Measurements from ENCODE around the gene RBM23.

RBM23 gene

DNA sequence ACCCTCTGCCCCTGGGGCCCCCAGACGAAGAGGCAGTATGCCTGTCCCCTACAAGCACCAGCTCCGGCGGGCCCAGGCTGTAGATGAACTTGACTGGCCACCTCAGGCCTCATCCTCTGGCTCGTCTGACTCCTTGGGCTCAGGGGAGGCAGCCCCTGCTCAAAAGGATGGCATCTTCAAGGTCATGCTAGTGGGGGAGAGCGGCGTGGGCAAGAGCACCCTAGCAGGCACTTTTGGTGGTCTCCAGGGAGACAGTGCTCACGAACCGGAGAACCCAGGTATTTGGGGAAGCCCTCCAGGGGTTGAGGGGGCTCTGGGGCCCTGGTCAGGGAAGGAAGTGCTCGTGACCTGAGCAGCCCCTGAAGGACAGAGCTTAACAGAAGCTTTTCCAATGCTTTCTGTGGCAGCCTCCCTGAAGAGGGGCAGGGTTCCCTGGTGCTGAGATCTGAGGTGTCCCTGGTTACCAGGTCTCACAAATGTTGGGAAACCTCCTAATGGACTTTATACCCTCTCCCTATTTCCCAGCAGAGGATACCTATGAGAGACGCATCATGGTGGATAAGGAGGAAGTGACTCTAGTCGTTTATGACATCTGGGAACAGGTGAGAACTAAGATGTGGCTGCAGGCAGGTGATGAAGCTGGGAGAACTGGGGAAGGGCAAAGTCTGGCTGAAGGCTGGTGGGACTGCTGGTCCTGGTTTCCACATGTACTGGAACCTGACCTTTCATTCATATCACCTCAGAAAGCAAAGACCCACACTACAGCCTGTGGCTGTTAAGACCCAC is 34.0 kb downstream of the RBM23 start:
- DNase-seq = no peak

DNA sequence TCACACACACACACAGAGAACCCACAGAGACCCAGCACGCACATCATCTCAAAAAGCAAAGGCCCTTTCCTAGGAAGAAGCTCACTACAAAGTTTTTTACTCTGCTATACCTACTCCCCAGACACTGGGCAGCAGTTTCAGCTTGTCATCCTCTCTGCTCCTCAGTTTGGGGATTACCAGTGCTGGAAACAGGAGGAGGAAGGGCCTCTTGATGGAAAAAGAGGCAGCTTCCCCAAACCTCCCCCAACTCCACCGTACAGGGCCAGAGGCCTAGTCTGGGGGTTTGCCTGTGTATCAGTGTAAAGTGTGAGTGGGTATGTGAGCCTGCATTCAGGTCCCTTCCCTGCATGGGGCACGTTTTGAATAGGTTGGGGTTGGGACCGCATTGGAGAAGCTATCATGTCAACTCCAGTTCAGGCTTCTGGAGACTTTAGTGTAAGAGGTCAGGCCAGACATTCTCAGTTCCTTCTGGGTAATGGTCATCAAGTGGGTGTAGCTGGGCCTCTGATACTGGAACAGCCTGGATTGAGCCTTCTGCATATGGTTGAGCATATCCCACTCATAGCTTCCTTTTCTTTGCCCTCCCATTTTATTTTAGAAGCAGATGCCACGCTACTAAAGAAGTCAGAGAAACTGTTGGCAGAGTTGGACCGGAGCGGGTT is 34.7 kb downstream of the RBM23 start:
- DNase-seq = no peak

DNA sequence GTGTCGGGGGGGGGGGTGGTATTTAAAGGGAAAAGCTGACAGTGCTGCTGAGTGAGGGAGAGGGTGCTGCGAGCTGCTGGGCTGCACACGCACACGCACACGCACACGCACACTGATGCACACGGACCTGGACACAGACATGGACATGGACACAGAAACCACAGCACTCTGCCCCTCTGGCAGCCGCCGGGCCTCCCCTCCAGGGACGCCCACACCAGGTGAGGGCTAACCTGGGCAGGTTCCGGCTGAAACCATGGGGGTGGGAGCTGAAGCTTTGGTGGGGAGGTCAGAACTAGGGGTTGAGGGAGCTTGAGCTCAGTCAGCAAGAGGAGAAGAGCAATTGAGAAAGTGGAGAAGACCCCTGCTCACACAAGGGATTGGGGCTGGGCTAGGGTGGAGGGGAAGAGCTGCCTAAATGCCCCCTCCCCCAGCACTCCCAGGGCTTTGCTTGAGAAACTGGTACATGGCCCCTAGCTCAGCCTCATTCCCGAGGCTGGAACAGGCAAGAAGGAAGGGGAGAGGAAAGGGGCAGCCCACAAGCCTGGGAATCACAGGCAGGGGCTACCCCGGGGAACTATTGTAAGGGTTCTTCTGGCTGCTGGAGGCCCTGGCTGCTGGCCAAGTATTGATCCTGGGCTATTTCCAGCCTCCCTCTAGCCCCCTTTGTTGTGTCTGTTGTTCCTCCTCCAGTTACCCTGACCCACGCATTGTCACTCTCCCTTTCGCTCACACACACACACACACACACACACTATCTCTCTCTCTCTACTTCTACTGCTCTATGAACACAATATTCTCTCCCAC is 35.6 kb downstream of the RBM23 start, which contains the start of gene REM2:
Gene REM2, plus strand, starts transcription at position 50 of the 804 bp plus-strand sequence. Its CDS starts 66 bp downstream, at position 116.
- peak; percentile 66 for DNase-seq

DNA sequence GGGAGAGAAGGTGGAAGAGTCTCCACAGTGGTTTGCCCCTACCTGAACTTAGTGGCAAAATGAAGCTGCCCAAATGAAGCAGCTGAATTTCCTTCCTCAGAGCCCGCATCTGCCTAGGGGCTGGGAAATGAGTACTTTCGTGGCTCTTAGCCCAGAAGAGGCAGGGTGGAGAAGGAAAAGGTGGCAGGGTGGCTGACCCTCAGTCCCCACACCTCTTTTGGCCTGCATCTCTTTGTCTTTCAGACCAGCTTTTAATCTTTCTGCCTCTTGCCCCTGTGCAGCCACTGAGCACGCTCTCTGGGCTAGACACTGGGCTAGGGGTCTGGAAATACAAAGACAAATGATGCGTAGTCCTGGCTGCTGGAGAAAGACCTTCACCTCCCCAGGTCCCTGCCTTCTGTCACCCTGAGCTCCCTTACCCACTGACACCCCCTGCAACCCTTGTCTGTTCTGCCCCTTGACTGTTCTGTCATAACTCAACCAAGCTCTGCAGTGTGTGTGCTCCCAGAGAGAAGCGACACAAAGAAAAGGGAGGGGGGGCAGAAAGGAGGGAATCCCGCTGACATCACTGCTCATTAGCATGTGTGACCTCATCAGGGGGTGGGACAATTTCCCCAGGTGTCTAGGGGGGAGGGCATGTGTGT is 36.3 kb downstream of the RBM23 start:
- peak; percentile 97 for DNase-seq

DNA sequence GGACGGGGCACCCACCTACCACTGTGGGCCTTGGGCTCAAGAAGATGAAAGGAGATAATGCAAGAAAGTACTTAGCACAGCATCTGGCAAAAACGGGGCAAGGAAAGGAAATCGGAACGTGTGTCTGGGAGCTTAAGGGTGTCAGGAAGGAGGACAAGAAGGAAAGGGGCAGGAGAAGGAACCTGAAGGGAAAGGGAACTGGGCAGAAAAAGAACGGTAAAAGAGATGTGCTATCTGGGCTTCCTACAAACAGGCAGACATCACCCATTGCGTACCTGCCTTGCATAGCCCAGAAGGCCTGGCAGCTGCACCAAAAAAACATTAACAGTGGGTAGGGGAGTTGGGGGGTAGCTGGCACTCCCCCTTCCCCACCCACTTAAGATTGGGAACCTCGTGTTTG is 36.9 kb downstream of the RBM23 start:
- DNase-seq = no peak

DNA sequence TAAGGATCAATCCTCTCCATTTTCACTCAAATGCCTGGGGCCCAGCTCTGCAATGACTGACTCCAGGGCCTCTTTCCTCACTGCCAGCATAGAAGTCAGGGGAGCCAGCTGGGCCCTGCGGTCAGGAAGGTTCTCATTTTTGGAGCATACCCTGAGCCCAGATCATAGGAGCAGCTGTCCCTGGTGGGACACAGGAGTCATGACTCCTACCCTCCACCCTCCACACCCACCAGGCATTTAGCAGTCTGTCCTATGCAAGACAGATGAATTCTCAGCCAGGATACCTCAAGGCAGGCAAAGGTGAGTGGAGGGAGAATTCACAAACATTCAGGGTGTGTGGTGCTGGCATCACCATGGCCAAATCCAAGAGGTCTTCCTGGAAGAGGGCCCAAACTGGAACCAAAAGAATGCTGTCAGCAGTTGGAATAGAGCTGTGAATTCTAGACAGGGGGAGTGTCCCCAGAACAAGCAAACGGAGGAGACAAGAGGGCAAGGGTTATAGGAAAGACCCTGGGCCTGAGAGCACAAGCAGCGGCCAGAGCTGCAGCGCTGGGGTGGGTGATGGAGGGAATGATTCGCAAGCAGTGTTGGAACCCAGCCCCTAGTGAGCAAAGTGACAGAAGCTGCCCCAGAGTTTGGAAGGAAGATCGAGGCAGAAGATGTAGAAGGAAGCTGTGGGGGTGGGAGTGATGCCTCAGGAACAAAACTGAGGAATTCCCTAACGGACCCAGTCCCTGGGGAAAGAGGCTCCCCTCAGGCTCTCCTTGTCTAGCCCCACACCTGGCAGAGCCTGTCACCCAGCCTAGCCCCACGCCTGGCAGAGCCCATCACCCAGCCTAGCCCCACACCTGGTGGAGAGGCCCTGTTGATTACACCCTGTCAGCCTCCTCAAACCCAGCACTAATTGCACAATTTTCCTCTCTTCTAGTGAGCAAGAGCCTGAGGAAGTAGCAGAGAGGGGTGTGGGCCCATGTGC is 40.4 kb downstream of the RBM23 start:
- no peak for DNase-seq

DNA sequence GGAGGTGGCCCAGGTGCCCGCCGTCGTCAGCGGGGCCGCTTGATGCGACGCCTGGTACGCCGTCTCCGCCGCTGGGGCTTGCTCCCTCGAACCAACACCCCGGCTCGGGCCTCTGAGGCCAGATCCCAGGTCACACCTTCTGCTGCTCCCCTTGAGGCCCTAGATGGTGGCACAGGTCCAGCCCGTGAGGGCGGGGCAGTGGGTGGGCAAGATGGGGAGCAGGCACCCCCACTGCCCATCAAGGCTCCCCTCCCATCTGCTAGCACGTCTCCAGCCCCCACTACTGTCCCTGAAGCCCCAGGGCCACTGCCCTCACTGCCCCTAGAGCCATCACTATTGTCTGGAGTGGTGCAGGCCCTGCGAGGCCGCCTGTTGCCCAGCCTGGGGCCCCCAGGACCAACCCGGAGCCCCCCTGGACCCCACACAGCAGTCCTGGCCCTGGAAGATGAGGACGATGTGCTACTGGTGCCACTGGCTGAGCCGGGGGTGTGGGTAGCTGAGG is 41.9 kb downstream of the RBM23 start:
- DNase-seq = no peak

DNA sequence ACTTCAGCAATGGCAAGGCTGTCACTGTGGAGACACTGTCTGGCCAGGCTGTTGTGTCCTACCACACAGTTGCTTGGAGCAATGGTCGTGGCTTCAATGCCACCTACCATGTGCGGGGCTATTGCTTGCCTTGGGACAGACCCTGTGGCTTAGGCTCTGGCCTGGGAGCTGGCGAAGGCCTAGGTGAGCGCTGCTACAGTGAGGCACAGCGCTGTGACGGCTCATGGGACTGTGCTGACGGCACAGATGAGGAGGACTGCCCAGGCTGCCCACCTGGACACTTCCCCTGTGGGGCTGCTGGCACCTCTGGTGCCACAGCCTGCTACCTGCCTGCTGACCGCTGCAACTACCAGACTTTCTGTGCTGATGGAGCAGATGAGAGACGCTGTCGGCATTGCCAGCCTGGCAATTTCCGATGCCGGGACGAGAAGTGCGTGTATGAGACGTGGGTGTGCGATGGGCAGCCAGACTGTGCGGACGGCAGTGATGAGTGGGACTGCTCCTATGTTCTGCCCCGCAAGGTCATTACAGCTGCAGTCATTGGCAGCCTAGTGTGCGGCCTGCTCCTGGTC is 43.1 kb downstream of the RBM23 start:
- DNase-seq = no peak

DNA sequence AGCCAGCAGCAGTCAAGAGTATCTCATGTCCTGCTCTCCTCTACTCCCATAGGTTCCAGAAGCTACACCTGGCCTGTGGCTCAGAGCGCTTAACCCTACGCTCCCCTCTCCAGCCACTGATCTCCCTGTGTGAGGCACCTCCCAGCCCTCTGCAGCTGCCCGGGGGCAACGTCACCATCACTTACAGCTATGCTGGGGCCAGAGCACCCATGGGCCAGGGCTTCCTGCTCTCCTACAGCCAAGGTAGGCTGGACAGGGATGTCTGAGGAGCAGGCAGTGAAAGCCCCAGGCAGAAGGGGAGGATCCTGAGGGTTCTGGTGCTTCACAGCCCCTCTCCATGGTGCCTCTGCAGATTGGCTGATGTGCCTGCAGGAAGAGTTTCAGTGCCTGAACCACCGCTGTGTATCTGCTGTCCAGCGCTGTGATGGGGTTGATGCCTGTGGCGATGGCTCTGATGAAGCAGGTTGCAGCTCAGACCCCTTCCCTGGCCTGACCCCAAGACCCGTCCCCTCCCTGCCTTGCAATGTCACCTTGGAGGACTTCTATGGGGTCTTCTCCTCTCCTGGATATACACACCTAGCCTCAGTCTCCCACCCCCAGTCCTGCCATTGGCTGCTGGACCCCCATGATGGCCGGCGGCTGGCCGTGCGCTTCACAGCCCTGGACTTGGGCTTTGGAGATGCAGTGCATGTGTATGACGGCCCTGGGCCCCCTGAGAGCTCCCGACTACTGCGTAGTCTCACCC is 43.8 kb downstream of the RBM23 start:
- no peak for DNase-seq

DNA sequence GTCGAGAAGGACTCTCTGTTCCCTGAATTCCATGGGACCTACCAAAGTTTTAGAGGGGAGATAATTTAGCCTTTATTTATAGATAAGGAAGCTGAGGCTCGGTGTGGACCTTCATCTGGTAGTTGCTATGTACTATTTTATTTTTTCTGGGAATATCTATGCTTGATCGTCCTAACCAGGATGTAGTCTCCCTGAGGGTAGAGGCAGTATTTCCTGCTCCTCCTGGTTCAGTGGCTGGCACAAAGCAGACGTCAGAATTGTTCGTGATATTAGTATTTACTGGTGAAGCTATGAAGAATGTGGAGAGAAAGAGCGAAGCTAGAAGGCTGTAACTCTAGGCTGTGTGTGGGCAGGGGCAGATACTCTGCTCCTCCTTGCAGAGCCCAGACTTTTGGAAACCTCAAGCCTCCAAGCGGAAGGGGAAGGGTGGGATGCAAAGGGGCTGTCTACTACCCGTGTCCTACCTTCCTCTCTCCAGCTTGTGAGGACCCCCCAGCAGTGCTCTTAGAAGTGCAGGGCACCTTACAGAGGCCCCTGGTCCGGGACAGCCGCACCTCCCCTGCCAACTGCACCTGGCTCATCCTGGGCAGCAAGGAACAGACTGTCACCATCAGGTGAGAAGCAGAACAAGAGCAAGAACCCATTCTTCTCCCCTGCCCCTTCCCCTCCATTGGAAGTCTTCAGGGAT is 46.0 kb downstream of the RBM23 start:
- DNase-seq = no peak

DNA sequence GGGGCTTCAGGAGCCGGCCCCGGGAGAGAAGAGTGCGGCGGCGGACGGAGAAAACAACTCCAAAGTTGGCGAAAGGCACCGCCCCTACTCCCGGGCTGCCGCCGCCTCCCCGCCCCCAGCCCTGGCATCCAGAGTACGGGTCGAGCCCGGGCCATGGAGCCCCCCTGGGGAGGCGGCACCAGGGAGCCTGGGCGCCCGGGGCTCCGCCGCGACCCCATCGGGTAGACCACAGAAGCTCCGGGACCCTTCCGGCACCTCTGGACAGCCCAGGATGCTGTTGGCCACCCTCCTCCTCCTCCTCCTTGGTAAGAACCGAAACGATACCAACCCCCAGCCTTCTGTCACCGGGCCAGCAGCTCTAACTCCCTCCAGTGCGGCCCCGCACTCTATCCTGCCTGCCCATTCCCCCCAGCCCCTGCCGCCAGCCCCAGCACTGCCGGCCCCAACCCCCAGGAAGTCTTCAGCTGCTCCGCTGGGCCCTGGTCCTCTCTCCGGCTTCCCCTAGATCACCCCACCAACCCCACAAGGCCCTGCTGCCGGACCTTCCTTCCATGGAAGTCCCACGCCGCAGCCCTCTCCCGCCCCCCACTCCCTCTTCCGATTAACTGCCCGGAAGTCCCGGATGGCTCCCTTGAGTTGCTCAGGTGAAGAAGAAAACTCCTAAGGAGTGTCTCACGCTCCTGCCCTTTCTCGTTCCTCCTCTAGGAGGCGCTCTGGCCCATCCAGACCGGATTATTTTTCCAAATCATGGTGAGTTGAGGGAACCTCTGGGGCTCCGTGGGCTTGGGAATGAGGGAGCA is 46.7 kb downstream of the RBM23 start:
- DNase-seq = peak; percentile 69

DNA sequence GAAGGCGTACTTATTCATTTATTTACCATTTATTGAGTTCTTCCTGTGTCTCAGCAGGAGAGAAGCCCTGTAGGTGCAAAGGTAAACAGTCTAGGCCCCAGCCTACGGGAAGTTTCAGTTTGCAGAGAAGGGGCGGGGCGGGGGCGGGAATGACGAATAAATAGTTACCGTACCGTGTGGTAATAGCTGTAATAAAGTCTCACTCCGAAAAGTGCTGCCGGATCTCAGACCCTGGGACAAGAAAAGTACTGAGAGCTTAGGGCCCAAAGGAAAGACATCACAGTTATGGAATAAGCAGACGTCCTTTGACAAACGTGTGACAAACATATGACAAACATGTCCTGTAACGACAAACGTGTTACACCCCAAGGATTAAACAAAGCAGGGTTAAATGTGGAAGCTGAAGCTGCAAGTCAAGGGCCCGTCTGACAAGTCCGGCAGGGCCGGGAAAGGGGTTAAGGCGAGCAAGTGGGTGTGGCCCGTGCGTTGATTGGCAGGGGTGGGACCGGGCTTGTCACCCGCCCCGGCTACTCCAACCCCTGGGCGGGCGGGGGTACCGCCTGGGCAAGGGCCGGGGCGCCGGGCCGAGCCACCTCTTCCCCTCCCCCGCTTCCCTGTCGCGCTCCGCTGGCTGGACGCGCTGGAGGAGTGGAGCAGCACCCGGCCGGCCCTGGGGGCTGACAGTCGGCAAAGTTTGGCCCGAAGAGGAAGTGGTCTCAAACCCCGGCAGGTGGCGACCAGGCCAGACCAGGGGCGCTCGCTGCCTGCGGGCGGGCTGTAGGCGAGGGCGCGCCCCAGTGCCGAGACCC is 47.5 kb downstream of the RBM23 start, which contains the start of gene LRP10:
Gene LRP10, plus strand, starts transcription at position 517 of the 809 bp plus-strand sequence. CDS start 564 bp downstream, outside the sequence.
- DNase-seq = peak; percentile 78

DNA sequence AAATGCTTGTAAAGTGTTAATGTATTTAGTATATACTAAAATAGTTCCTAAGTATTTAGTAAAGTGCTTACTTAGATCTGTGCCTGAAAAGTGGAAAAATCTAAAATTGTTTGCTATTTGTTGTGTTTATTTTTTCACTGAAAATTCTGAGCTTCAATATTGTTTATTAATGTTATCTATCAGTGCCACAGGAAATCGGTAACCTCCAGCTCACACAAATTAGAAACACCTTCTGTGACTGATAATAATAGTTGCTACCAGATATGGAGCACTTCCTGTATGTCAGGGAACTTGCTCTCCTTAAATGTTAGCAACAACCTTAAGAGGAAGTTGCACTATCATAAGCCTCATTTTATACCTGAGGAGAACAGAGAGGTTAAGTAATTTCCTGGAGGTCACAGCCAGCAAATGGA is 48.1 kb downstream of the RBM23 start:
- DNase-seq = no peak

DNA sequence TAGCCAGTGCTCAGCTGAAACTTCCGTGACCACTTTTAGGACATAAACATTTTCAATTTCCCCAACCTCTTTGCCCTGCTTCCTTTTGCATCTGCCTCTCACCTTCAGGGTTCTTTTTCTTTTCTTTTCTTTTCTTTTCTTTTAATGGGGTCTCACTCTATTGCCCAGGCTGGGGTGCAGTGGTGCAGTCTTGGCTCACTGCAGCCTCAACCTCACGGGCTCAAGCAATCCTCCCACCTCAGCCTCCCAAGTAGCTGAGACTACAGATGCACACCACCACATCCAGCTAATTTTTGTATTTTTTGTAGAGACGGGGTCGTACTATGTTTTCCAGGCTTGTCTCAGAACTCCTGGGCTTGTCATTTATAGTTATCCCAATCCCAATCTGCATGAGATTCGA is 52.1 kb downstream of the RBM23 start:
- DNase-seq = no peak

DNA sequence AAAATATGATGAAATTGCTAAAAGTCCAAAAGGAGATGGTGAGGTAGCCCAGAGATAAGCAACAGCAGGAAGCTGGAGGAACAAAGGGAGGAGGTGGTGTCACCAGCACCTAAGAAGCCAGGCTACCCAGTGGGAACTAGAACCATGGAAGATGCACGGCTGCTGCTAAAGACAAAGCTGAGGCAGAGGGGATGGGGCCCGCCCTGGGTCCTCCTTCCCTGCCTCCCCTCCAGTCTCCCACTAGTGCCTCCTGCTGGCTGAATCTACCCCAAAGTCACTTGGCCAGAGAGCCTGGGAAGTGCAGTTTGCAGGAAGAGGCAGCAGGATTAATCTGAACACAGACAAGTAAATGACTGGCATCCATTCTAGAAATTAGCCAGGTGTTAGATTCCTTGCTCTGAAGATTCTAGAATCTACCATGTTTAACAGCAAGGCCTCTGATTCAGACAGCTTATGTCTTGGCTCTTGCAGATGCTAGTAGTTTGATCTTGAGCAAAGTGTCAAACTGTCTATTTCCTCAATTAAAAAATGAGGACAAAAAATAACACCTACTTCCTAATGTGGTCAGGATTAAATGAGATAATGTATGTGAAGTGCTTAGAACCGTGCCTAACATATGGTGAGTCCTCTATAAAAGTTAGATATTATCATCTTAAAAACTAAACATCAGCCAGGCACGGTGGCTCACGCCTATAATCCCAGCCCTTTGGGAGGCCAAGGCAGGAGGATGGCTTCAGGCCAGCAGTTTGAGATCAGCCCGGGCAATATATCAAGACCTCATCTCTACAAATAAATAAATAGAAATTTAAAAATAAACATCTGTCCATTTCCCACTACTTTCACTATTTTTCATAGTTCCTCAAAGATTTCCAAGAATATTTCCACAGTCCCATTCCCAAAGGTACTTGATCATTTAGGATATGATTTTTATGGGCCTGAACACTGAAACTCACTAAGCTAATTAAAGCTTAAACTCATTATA is 53.2 kb downstream of the RBM23 start:
- DNase-seq = no peak

DNA sequence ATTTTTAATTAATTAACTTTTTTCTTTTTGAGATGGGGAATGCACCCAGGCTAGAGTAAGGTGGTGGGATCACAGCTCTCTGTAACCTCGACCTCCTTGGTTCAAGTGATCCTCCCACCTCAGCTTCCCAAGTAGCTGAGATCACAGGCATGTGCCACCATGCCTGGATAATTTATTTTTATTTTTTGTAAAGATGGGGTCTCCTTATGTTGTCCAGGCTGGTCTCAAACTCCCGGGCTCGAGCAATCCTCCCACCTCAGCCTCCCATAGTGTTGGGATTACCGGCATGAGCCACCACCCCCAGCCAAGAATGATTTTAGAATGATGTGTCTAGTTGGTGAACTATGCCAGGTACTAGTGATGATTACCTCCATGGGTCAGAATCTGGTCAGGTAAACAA is 54.0 kb downstream of the RBM23 start:
- no peak for DNase-seq

DNA sequence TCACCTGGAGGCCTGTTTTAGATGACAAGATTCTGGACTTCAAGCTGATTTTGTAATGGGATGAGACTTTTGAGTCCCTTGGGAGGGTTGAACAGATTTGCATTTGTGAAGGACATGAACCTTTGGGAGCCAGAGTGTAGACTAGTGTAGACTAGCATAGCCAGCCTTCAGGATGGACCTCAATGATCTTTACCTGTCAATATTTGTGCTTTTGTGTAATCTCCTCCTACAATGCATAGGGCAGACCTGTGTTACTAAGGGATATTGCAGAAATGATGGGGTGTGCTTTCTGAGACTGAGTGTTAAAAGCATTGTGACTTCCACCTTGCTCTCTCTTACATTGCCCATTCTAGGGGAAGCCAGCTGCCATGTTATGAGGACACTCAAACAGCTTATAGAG is 57.3 kb downstream of the RBM23 start:
- DNase-seq = no peak
